K562 (cell line): ENCODE results near the gene BRD4. TPM values are rescaled to one million over a fixed set of nuclear protein-coding genes. Genes with fewer than 3 reads are reported as not detected.

Experiments used
- CBX5 ChIP-seq: IDR thresholded peaks from 2 replicates; pipeline ENCODE4 v1.6.1; 2014; ENCODE audit warnings: low read depth, borderline replicate concordance
- GABPB1 ChIP-seq: sonication (generic); formaldehyde crosslinking; IDR thresholded peaks from 2 replicates; pipeline ENCODE4 v1.8.0; 2022; ENCODE audit warnings: mild to moderate bottlenecking, missing genetic modification reagents
- IRF2 ChIP-seq: sonication (generic); formaldehyde crosslinking; IDR thresholded peaks from 2 replicates; pipeline ENCODE4 v1.8.1; 2022; ENCODE audit warnings: mild to moderate bottlenecking, missing genetic modification reagents
- LARP7 ChIP-seq: fragments of 450-650 bp; IDR thresholded peaks from 2 replicates; pipeline ENCODE4 v1.6.1; 2016
- POLR2A ChIP-seq: fragments of 450-650 bp; conservative IDR thresholded peaks from 2 replicates; pipeline ENCODE4 v1.6.1; 2016
- POLR2B ChIP-seq: fragments of 450-650 bp; IDR thresholded peaks from 2 replicates; pipeline ENCODE4 v1.6.1; 2018; ENCODE audit warnings: low read depth; ENCODE audit not compliant: partially characterized antibody
- POLR2G ChIP-seq: fragments of 200-400 bp; formaldehyde crosslinking; IDR thresholded peaks from 2 replicates; pipeline ENCODE4 v1.6.1; 2017; ENCODE audit warnings: low read depth, mild to moderate bottlenecking, antibody characterized with exemption, low read length, moderate library complexity
- RB1 ChIP-seq: fragments of 450-650 bp; IDR thresholded peaks from 2 replicates; pipeline ENCODE4 v1.6.1; 2017; ENCODE audit warnings: low read depth, mild to moderate bottlenecking
- RCOR1 ChIP-seq, 2 experiments: IDR thresholded peaks; 2 replicates each; pipeline ENCODE4 v1.6.1; 2012; ENCODE audit warnings: low read depth in 2 of 2, low read length in 2 of 2, borderline replicate concordance in 1 of 2, improper control_type of control experiment in 1 of 2
- SNIP1 ChIP-seq: fragments of 450-650 bp; IDR thresholded peaks from 2 replicates; pipeline ENCODE4 v1.7.1; 2017; ENCODE audit warnings: low read depth, mild to moderate bottlenecking
- ZEB2 ChIP-seq: fragments of 450-650 bp; IDR thresholded peaks from 2 replicates; pipeline ENCODE4 v1.6.1; 2016
- polyA plus RNA-seq, 8 experiments: library from polyadenylated mRNA; depleted of rRNA in 4 of 8; stranded (reverse) in 5 of 8; unstranded in 3 of 8; fragments of >200 nt; fragmentation: Nextera tagmentation in 2 of 8; fragmentation: Illumina TruSeq in 1 of 8; extraction: Ambion mirVana in 2 of 8; extraction: Trizol in 1 of 8; gene quantifications; 2 replicates each; pipeline versions ENCODE4 v1.2.1 to v1.2.3, GENCODE V29; 2011 to 2014; ENCODE audit warnings: inconsistent platforms in 1 of 8, missing spikeins in 1 of 8
- total RNA-seq, 7 experiments: library from RNA; depleted of rRNA in 6 of 7; stranded (reverse); fragments of >200 nt in 6 of 7; fragmentation: Illumina TruSeq in 2 of 7; extraction: Trizol in 2 of 7; gene quantifications; 2 replicates each; pipeline versions ENCODE4 v1.2.1 to v1.2.3, GENCODE V29; 2011 to 2021; ENCODE audit warnings: low replicate concordance in 1 of 7
- TF ChIP-seq, protein P1 (sequence below), 2 experiments: fragments of 450-650 bp in 1 of 2; sonication (generic) in 1 of 2; formaldehyde crosslinking in 1 of 2; IDR thresholded peaks in 1 of 2; conservative IDR thresholded peaks in 1 of 2; 2 replicates each; pipeline versions ENCODE4 v1.6.1 to v1.8.1; 2016 to 2023; ENCODE audit warnings: mild to moderate bottlenecking in 2 of 2, moderate library complexity in 2 of 2, inconsistent platforms in 1 of 2, missing genetic modification reagents in 1 of 2
- TF ChIP-seq, protein P2 (sequence below): fragments of 450-650 bp; IDR thresholded peaks from 2 replicates; pipeline ENCODE4 v1.6.1; 2016; ENCODE audit warnings: mild to moderate bottlenecking
- TF ChIP-seq, protein P3 (sequence below): fragments of 150-350 bp; IDR thresholded peaks from 2 replicates; pipeline ENCODE4 v1.6.1; 2014; ENCODE audit warnings: low read depth, mild to moderate bottlenecking, low read length, borderline replicate concordance
- TF ChIP-seq, protein P4 (sequence below): fragments of 250-450 bp; sonication (Bioruptor Pico); IDR thresholded peaks from 2 replicates; pipeline ENCODE4 v1.8.0; 2022; ENCODE audit warnings: inconsistent platforms
- TF ChIP-seq, protein P5 (sequence below), 2 experiments: fragments of 450-650 bp in 1 of 2; sonication (generic) in 1 of 2; formaldehyde crosslinking; conservative IDR thresholded peaks; 2 replicates each; pipeline versions ENCODE4 v1.4.0 to v1.8.1; 2020 to 2022; ENCODE audit warnings: mild to moderate bottlenecking in 1 of 2, missing genetic modification reagents in 1 of 2
- TF ChIP-seq, protein P6 (sequence below): conservative IDR thresholded peaks from 2 replicates; pipeline ENCODE4 v1.6.1; 2011; ENCODE audit warnings: low read depth, mild to moderate bottlenecking, low read length; ENCODE audit not compliant: control insufficient read depth

Gene BRD4
- total and polyA plus RNA-seq, 9 of the 15 experiments (the other 6 are each of a cell fraction or from before 2014, with no cell fraction given) = 1.8 to 105 (median 15.6) TPM

DNA sequence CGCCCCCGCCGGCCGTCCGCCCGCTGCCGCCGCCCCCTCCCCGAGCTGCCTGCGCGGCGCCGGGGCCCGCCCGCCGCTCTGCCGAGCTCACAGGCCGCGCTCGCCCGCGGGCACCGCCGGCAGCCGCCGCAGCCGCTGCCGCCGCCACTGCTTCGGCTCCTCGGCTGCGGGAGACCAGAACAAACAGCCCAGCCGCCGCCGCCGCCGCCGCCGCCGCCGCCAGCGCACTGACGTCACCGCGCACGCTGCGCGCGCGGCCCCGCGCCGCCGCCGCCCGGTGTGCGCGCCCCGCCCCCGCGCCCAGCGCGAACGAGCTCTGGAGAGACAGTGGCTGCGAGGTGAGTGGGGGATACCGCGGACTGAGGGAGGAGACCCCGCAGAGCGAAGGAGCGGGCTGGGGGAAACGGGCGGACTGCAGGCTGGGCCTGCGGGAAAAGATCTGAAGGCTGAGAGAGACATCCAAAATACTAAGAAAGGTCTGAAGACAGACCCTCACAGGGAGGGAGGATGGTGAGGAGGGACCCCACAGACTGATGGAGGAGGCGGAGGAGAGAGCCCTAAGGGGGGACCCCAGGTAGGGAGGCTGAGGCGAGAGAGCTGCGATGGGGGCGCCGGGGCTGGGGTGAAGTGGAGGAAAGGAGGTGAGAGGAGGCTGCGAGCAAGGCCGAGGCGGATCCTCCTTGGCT is at the start of gene BRD4 (continued):
- TF ChIP-seq RCOR1 (IDR thresholded peaks at IDR 0.05; ENCODE audit: borderline replicate concordance in 1 of 2, low read depth in 2 of 2, low read length in 2 of 2) (no peak), LARP7 (no peak), POLR2G (peak; percentile 70), ZEB2 (no peak), CBX5 (no peak), GABPB1 (no peak), IRF2 (no peak), POLR2B (peak; percentile 53), RB1 (0 out of 2 replicates have a peak, but pooled peaks have one; percentile 8), POLR2A (peak; percentile 59; the same call in 1 of the 2 replicates), SNIP1 (no peak)
- TF ChIP-seq, protein P1, sequence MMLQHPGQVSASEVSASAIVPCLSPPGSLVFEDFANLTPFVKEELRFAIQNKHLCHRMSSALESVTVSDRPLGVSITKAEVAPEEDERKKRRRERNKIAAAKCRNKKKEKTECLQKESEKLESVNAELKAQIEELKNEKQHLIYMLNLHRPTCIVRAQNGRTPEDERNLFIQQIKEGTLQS (IDR thresholded peaks at IDR 0.05) = no peak
- TF ChIP-seq, protein P1 (CRISPR knock-in tag; conservative IDR thresholded peaks at IDR 0.05) = no peak
- TF ChIP-seq, protein P2, sequence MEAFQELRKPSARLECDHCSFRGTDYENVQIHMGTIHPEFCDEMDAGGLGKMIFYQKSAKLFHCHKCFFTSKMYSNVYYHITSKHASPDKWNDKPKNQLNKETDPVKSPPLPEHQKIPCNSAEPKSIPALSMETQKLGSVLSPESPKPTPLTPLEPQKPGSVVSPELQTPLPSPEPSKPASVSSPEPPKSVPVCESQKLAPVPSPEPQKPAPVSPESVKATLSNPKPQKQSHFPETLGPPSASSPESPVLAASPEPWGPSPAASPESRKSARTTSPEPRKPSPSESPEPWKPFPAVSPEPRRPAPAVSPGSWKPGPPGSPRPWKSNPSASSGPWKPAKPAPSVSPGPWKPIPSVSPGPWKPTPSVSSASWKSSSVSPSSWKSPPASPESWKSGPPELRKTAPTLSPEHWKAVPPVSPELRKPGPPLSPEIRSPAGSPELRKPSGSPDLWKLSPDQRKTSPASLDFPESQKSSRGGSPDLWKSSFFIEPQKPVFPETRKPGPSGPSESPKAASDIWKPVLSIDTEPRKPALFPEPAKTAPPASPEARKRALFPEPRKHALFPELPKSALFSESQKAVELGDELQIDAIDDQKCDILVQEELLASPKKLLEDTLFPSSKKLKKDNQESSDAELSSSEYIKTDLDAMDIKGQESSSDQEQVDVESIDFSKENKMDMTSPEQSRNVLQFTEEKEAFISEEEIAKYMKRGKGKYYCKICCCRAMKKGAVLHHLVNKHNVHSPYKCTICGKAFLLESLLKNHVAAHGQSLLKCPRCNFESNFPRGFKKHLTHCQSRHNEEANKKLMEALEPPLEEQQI = no peak
- TF ChIP-seq, protein P3, sequence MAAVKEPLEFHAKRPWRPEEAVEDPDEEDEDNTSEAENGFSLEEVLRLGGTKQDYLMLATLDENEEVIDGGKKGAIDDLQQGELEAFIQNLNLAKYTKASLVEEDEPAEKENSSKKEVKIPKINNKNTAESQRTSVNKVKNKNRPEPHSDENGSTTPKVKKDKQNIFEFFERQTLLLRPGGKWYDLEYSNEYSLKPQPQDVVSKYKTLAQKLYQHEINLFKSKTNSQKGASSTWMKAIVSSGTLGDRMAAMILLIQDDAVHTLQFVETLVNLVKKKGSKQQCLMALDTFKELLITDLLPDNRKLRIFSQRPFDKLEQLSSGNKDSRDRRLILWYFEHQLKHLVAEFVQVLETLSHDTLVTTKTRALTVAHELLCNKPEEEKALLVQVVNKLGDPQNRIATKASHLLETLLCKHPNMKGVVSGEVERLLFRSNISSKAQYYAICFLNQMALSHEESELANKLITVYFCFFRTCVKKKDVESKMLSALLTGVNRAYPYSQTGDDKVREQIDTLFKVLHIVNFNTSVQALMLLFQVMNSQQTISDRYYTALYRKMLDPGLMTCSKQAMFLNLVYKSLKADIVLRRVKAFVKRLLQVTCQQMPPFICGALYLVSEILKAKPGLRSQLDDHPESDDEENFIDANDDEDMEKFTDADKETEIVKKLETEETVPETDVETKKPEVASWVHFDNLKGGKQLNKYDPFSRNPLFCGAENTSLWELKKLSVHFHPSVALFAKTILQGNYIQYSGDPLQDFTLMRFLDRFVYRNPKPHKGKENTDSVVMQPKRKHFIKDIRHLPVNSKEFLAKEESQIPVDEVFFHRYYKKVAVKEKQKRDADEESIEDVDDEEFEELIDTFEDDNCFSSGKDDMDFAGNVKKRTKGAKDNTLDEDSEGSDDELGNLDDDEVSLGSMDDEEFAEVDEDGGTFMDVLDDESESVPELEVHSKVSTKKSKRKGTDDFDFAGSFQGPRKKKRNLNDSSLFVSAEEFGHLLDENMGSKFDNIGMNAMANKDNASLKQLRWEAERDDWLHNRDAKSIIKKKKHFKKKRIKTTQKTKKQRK = no peak
- TF ChIP-seq, protein P4, sequence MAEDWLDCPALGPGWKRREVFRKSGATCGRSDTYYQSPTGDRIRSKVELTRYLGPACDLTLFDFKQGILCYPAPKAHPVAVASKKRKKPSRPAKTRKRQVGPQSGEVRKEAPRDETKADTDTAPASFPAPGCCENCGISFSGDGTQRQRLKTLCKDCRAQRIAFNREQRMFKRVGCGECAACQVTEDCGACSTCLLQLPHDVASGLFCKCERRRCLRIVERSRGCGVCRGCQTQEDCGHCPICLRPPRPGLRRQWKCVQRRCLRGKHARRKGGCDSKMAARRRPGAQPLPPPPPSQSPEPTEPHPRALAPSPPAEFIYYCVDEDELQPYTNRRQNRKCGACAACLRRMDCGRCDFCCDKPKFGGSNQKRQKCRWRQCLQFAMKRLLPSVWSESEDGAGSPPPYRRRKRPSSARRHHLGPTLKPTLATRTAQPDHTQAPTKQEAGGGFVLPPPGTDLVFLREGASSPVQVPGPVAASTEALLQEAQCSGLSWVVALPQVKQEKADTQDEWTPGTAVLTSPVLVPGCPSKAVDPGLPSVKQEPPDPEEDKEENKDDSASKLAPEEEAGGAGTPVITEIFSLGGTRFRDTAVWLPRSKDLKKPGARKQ (CRISPR knock-in tag) = no peak
- TF ChIP-seq, protein P5, sequence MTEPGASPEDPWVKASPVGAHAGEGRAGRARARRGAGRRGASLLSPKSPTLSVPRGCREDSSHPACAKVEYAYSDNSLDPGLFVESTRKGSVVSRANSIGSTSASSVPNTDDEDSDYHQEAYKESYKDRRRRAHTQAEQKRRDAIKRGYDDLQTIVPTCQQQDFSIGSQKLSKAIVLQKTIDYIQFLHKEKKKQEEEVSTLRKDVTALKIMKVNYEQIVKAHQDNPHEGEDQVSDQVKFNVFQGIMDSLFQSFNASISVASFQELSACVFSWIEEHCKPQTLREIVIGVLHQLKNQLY (CRISPR knock-in tag; conservative IDR thresholded peaks at IDR 0.05) = no peak
- TF ChIP-seq, protein P6, sequence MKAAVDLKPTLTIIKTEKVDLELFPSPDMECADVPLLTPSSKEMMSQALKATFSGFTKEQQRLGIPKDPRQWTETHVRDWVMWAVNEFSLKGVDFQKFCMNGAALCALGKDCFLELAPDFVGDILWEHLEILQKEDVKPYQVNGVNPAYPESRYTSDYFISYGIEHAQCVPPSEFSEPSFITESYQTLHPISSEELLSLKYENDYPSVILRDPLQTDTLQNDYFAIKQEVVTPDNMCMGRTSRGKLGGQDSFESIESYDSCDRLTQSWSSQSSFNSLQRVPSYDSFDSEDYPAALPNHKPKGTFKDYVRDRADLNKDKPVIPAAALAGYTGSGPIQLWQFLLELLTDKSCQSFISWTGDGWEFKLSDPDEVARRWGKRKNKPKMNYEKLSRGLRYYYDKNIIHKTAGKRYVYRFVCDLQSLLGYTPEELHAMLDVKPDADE = 0 out of 2 replicates have a peak, but pooled peaks have one; percentile 18
